Thoracic aorta (tissue), 2 donors: ENCODE results near the gene SNX30. TPM values are rescaled to one million over a fixed set of nuclear protein-coding genes. Genes with fewer than 3 reads are reported as not detected.

Source experiments
- ATAC-seq: fragments of 150-250 bp; one replicate; pipeline ENCODE4 v1.8.0; 2017; ENCODE audit warnings: low read depth; ENCODE audit not compliant: insufficient number of reproducible peaks, low FRiP score
- DNase-seq: peaks from one replicate; pipeline ENCODE4 v3.0.0-alpha.2; 2020; ENCODE audit warnings: low spot score
- H3K27ac ChIP-seq, 2 donors: fragments of 200-600 bp; sonication (generic); 1 replicate in 1 of 2; 2 replicates in 1 of 2; pipeline ENCODE4 v1.5.1; 2016; ENCODE audit warnings: mild to moderate bottlenecking in 2 of 2, moderate library complexity in 2 of 2
- H3K27me3 ChIP-seq: fragments of 200-600 bp; sonication (generic); replicated peaks from 2 replicates; pipeline ENCODE4 v1.6.0; 2016; ENCODE audit warnings: mild to moderate bottlenecking; ENCODE audit not compliant: insufficient read depth
- H3K36me3 ChIP-seq: fragments of 200-600 bp; sonication (generic); one replicate; pipeline ENCODE4 v1.5.1; 2016
- H3K4me1 ChIP-seq, 2 donors: fragments of 200-600 bp; sonication (generic); 1 replicate in 1 of 2; 2 replicates in 1 of 2; pipeline versions ENCODE4 v1.5.1 to v1.6.0; 2016; ENCODE audit warnings: low read depth in 2 of 2, mild to moderate bottlenecking in 1 of 2; ENCODE audit not compliant: control insufficient read depth in 1 of 2
- H3K4me3 ChIP-seq: fragments of 200-600 bp; sonication (generic); 2 replicates; pipeline ENCODE4 v1.5.1; 2016; ENCODE audit warnings: mild to moderate bottlenecking
- H3K9me3 ChIP-seq: fragments of 200-600 bp; sonication (generic); 2 replicates; pipeline ENCODE4 v1.5.1; 2016
- total RNA-seq, 2 donors: library from RNA; depleted of rRNA; stranded (reverse); fragments of >200 nt; gene quantifications; one replicate each; pipeline versions ENCODE4 v1.1.0 to v1.2.3, GENCODE V29; 2016
- TF ChIP-seq, protein P1 (sequence below): fragments of 200-600 bp; sonication (generic); IDR thresholded peaks from one replicate; pipeline ENCODE4 v1.5.1; 2019; ENCODE audit warnings: antibody characterized with exemption

The SNX30 gene
- total RNA-seq, 2 donors from 2014 or later: 11.2 to 36.3 TPM

- ATAC-seq: no peak
- no peak overlapping the region for H3K27ac ChIP-seq
Measured at GRCh38 chr9:112836394-112836793, 85.8 kb downstream of the SNX30 start.

DNA sequence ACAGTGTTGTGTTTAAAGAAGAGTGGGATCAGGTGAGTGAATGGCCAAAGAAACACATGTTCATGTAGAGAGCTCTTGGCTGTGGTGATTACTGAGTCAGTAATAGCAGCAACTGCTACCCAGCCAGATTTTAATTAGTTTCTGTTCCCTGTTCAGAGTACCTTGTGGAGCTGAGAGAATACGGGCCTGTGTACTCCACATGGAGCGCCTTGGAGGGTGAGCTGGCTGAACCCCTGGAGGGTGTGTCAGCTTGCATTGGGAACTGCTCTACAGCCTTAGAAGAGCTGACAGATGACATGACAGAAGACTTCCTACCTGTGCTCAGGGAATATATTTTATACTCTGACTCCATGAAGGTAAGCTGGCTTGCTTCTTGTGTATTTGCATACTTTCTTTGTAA is 87.8 kb downstream of the SNX30 start:
- TF ChIP-seq, protein P1, sequence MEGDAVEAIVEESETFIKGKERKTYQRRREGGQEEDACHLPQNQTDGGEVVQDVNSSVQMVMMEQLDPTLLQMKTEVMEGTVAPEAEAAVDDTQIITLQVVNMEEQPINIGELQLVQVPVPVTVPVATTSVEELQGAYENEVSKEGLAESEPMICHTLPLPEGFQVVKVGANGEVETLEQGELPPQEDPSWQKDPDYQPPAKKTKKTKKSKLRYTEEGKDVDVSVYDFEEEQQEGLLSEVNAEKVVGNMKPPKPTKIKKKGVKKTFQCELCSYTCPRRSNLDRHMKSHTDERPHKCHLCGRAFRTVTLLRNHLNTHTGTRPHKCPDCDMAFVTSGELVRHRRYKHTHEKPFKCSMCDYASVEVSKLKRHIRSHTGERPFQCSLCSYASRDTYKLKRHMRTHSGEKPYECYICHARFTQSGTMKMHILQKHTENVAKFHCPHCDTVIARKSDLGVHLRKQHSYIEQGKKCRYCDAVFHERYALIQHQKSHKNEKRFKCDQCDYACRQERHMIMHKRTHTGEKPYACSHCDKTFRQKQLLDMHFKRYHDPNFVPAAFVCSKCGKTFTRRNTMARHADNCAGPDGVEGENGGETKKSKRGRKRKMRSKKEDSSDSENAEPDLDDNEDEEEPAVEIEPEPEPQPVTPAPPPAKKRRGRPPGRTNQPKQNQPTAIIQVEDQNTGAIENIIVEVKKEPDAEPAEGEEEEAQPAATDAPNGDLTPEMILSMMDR: no peak
- Histone ChIP-seq H3K9me3 (no peaks in the 10 kb centered on the region), H3K4me1 (no peaks in the 10 kb centered on the region), H3K27me3 (no peaks in the 10 kb centered on the region), H3K4me3 (no peak overlapping the region), H3K27ac (no peak overlapping the region), H3K36me3 (peaks cover 17% of the 10 kb centered on the region)
- no peak for DNase-seq
- ATAC-seq: no peak

More at GRCh38 chr9:112836394-112836793, 85.8 kb downstream of the SNX30 start:
- no peak for DNase-seq
- TF ChIP-seq, protein P1: no peak
- H3K27me3 ChIP-seq: no peaks in the 10 kb centered on the region
- H3K4me3 ChIP-seq: no peak overlapping the region
- peaks cover 6 to 7% of the 10 kb centered on the region in 2 donors for H3K4me1 ChIP-seq
- peaks cover 17% of the 10 kb centered on the region for H3K36me3 ChIP-seq
- no peaks in the 10 kb centered on the region for H3K9me3 ChIP-seq

- Histone ChIP-seq H3K4me1 (no peaks in the 10 kb centered on the region), H3K36me3 (peaks cover 17% of the 10 kb centered on the region), H3K27me3 (no peaks in the 10 kb centered on the region), H3K4me3 (no peak overlapping the region), H3K27ac (no peak overlapping the region), H3K9me3 (no peaks in the 10 kb centered on the region)
- TF ChIP-seq, protein P1: no peak
- ATAC-seq: no peak
- no peak for DNase-seq
Measured at GRCh38 chr9:112839331-112839730, 88.8 kb downstream of the SNX30 start.

DNA sequence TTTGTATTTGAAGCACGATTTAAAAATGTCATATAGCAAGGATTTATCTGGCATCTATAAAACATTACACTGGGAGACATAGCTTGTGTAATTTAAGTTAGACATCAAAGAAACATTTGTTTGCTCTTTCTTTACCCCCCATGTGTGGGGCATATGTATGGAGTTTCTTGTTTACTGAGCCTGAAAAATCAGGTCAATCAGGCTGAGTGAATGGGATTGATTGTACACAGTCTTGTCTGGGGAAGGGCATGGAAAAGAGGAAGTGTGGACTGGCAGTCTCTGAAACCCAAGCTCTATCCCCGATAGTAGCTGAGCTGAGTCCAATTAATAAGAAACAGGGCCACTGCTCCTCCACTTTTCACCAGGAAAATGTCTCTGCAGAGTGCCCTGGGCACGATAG is 90.7 kb downstream of the SNX30 start:
- H3K9me3 ChIP-seq: no peaks in the 10 kb centered on the region
- H3K36me3 ChIP-seq: peaks cover 14% of the 10 kb centered on the region
- ATAC-seq (no peak), DNase-seq (no peak)
- no peaks in the 10 kb centered on the region for H3K27me3 ChIP-seq
- peaks cover 0 to 3% of the 10 kb centered on the region in 2 donors for H3K4me1 ChIP-seq
- no peak overlapping the region for H3K27ac ChIP-seq
- TF ChIP-seq, protein P1: no peak
- no peak overlapping the region for H3K4me3 ChIP-seq

DNA sequence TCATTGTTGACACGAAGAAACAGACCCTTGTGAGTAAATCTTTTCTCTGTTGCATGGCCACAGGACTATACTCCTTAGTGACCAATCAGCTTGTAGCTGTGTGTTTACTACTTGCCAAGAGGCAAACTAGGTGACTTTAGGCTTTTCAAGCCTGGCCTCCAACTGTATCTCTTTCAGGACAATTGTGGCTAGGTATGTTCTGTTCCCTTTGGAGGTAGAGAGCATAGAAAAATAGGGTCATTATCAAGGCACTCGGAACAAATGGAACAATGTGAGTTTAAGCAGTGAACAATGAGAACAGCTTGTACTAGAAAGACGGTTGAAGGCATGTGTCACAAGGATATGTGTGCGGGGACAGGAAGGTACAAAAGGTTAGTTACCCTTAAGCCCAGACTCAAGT is 92.0 kb downstream of the SNX30 start:
- Histone ChIP-seq H3K4me1 (peaks cover 0 to 3% of the 10 kb centered on the region in 2 donors), H3K27ac (no peak overlapping the region), H3K9me3 (no peaks in the 10 kb centered on the region), H3K27me3 (no peaks in the 10 kb centered on the region), H3K4me3 (no peak overlapping the region), H3K36me3 (peaks cover 6% of the 10 kb centered on the region)
- TF ChIP-seq, protein P1: no peak
- ATAC-seq: no peak
- no peak for DNase-seq
